ENCODE results near the gene C19orf67. TPM values are rescaled to one million over a fixed set of nuclear protein-coding genes. Genes with fewer than 3 reads are reported as not detected.

The C19orf67 gene
- total and polyA plus RNA-seq, 2 of the 13 experiments (the other 11 are each of a cell fraction or from before 2014, with no cell fraction given) = 0.11 to 0.32 TPM

DNA sequence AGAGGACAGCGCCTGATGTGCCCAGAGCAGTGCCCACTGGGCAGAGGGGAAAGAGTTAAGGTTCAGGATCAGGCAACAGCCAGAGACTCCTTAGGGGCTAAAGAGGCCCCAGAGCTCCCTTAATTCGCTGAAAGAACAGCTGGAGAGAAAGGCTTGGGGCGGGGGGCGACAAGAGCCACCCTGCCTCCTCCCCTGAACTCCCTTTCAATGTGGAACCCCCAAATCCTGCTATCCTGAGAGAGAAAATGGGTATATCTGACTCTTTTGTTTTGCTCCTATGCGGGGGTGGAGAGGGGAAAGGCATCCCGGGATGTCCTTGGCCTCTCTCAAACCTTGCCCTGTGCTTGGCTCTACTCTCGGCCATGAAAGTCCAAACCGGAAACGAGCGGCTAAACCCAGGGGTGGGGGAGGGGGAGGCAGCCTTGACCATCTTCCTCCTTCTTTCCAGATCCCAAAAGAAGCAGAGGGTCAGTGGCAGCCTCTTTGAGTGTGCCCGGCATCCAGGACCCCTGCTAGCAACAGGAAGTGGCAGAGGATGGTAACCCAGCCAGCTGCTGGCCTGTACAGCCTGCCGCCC, 27.3 kb upstream of the C19orf67 start (continued):
- TF ChIP-seq, protein P1, sequence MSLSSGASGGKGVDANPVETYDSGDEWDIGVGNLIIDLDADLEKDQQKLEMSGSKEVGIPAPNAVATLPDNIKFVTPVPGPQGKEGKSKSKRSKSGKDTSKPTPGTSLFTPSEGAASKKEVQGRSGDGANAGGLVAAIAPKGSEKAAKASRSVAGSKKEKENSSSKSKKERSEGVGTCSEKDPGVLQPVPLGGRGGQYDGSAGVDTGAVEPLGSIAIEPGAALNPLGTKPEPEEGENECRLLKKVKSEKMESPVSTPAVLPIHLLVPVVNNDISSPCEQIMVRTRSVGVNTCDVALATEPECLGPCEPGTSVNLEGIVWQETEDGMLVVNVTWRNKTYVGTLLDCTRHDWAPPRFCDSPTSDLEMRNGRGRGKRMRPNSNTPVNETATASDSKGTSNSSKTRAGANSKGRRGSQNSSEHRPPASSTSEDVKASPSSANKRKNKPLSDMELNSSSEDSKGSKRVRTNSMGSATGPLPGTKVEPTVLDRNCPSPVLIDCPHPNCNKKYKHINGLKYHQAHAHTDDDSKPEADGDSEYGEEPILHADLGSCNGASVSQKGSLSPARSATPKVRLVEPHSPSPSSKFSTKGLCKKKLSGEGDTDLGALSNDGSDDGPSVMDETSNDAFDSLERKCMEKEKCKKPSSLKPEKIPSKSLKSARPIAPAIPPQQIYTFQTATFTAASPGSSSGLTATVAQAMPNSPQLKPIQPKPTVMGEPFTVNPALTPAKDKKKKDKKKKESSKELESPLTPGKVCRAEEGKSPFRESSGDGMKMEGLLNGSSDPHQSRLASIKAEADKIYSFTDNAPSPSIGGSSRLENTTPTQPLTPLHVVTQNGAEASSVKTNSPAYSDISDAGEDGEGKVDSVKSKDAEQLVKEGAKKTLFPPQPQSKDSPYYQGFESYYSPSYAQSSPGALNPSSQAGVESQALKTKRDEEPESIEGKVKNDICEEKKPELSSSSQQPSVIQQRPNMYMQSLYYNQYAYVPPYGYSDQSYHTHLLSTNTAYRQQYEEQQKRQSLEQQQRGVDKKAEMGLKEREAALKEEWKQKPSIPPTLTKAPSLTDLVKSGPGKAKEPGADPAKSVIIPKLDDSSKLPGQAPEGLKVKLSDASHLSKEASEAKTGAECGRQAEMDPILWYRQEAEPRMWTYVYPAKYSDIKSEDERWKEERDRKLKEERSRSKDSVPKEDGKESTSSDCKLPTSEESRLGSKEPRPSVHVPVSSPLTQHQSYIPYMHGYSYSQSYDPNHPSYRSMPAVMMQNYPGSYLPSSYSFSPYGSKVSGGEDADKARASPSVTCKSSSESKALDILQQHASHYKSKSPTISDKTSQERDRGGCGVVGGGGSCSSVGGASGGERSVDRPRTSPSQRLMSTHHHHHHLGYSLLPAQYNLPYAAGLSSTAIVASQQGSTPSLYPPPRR (CRISPR knock-in tag; IDR thresholded peaks at IDR 0.05; ENCODE audit: borderline replicate concordance) = no peak; the same call in 1 of the 2 replicates
- no peak for TF ChIP-seq NRL (CRISPR knock-in tag; IDR thresholded peaks at IDR 0.05; ENCODE audit: borderline replicate concordance)
- TF ChIP-seq, protein P2, sequence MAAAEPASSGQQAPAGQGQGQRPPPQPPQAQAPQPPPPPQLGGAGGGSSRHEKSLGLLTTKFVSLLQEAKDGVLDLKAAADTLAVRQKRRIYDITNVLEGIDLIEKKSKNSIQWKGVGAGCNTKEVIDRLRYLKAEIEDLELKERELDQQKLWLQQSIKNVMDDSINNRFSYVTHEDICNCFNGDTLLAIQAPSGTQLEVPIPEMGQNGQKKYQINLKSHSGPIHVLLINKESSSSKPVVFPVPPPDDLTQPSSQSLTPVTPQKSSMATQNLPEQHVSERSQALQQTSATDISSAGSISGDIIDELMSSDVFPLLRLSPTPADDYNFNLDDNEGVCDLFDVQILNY (CRISPR knock-in tag; conservative IDR thresholded peaks at IDR 0.05) = no peak
- TF ChIP-seq, protein P3, sequence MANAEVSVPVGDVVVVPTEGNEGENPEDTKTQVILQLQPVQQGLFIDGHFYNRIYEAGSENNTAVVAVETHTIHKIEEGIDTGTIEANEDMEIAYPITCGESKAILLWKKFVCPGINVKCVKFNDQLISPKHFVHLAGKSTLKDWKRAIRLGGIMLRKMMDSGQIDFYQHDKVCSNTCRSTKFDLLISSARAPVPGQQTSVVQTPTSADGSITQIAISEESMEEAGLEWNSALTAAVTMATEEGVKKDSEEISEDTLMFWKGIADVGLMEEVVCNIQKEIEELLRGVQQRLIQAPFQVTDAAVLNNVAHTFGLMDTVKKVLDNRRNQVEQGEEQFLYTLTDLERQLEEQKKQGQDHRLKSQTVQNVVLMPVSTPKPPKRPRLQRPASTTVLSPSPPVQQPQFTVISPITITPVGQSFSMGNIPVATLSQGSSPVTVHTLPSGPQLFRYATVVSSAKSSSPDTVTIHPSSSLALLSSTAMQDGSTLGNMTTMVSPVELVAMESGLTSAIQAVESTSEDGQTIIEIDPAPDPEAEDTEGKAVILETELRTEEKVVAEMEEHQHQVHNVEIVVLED (CRISPR knock-in tag; IDR thresholded peaks at IDR 0.05; ENCODE audit: borderline replicate concordance) = 0 out of 2 replicates have a peak, but pooled peaks have one; percentile 16
- 0 out of 2 replicates have a peak, but pooled peaks have one; percentile 25 for TF ChIP-seq TARDBP (CRISPR knock-in tag; IDR thresholded peaks at IDR 0.05)
- no peak for TF ChIP-seq EEA1 (CRISPR knock-in tag; IDR thresholded peaks at IDR 0.05; ENCODE audit: borderline replicate concordance)
- TF ChIP-seq, protein P4, sequence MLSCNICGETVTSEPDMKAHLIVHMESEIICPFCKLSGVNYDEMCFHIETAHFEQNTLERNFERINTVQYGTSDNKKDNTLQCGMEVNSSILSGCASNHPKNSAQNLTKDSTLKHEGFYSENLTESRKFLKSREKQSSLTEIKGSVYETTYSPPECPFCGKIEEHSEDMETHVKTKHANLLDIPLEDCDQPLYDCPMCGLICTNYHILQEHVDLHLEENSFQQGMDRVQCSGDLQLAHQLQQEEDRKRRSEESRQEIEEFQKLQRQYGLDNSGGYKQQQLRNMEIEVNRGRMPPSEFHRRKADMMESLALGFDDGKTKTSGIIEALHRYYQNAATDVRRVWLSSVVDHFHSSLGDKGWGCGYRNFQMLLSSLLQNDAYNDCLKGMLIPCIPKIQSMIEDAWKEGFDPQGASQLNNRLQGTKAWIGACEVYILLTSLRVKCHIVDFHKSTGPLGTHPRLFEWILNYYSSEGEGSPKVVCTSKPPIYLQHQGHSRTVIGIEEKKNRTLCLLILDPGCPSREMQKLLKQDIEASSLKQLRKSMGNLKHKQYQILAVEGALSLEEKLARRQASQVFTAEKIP (CRISPR knock-in tag; IDR thresholded peaks at IDR 0.05; ENCODE audit: borderline replicate concordance) = no peak
- no peak for TF ChIP-seq ZNF570 (CRISPR knock-in tag; IDR thresholded peaks at IDR 0.05; ENCODE audit: borderline replicate concordance)
- TF ChIP-seq, protein P5, sequence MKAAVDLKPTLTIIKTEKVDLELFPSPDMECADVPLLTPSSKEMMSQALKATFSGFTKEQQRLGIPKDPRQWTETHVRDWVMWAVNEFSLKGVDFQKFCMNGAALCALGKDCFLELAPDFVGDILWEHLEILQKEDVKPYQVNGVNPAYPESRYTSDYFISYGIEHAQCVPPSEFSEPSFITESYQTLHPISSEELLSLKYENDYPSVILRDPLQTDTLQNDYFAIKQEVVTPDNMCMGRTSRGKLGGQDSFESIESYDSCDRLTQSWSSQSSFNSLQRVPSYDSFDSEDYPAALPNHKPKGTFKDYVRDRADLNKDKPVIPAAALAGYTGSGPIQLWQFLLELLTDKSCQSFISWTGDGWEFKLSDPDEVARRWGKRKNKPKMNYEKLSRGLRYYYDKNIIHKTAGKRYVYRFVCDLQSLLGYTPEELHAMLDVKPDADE (CRISPR knock-in tag; IDR thresholded peaks at IDR 0.05) = no peak
- no peak for TF ChIP-seq CCDC6 (CRISPR knock-in tag; IDR thresholded peaks at IDR 0.05)
- no peak for TF ChIP-seq ZBTB20 (CRISPR knock-in tag; IDR thresholded peaks at IDR 0.05; ENCODE audit: borderline replicate concordance, low read depth)
- TF ChIP-seq ZNF563 (CRISPR knock-in tag; IDR thresholded peaks at IDR 0.05) = no peak
- TF ChIP-seq, protein P6, sequence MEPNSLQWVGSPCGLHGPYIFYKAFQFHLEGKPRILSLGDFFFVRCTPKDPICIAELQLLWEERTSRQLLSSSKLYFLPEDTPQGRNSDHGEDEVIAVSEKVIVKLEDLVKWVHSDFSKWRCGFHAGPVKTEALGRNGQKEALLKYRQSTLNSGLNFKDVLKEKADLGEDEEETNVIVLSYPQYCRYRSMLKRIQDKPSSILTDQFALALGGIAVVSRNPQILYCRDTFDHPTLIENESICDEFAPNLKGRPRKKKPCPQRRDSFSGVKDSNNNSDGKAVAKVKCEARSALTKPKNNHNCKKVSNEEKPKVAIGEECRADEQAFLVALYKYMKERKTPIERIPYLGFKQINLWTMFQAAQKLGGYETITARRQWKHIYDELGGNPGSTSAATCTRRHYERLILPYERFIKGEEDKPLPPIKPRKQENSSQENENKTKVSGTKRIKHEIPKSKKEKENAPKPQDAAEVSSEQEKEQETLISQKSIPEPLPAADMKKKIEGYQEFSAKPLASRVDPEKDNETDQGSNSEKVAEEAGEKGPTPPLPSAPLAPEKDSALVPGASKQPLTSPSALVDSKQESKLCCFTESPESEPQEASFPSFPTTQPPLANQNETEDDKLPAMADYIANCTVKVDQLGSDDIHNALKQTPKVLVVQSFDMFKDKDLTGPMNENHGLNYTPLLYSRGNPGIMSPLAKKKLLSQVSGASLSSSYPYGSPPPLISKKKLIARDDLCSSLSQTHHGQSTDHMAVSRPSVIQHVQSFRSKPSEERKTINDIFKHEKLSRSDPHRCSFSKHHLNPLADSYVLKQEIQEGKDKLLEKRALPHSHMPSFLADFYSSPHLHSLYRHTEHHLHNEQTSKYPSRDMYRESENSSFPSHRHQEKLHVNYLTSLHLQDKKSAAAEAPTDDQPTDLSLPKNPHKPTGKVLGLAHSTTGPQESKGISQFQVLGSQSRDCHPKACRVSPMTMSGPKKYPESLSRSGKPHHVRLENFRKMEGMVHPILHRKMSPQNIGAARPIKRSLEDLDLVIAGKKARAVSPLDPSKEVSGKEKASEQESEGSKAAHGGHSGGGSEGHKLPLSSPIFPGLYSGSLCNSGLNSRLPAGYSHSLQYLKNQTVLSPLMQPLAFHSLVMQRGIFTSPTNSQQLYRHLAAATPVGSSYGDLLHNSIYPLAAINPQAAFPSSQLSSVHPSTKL (CRISPR knock-in tag; IDR thresholded peaks at IDR 0.05) = peak; percentile 37
